ENCODE measurements around the gene STOML3. TPM values are rescaled to one million over a fixed set of nuclear protein-coding genes. Genes with fewer than 3 reads are reported as not detected.

The STOML3 gene
- total RNA-seq, 1 donor from 2014 or later = 0.21 TPM

- Mint-ChIP-seq H3K27ac (no peak overlapping the region), H3K4me3 (no peak overlapping the region), H3K27me3 (ENCODE audit: insufficient read depth, low read depth) (peaks cover 2% of the 10 kb centered on the region), H3K36me3 (peaks cover 9% of the 10 kb centered on the region), H3K4me1 (peaks cover 31% of the 10 kb centered on the region), H3K9me3 (no peaks in the 10 kb centered on the region)
- Histone ChIP-seq H4K20me1 (ENCODE audit: low read depth) (peaks cover 69% of the 10 kb centered on the region), H3K27ac (no peak overlapping the region), H3K36me3 (peaks cover 8% of the 10 kb centered on the region), H3K4me3 (no peak overlapping the region), H3K4me1 (peaks cover 20% of the 10 kb centered on the region), H3F3A (ENCODE audit: low read depth) (no peaks in the 10 kb centered on the region), H3K9ac (no peak overlapping the region), H2AFZ (replicated peaks) (no peak overlapping the region), H3K27me3 (no peaks in the 10 kb centered on the region), H3K9me3 (ENCODE audit: low read depth) (no peaks in the 10 kb centered on the region), H3K4me2 (no peak overlapping the region), H3K79me2 (ENCODE audit: low read depth) (peaks cover 98% of the 10 kb centered on the region)
- DNase-seq (ENCODE audit: low spot score) = no peak
- TF ChIP-seq CTCF (IDR thresholded peaks at IDR 0.05) (no peak), EZH2phosphoT487 (IDR thresholded peaks at IDR 0.05) (no peak), EZH2 (IDR thresholded peaks at IDR 0.05) (no peak)
These were observed 41.5 kb upstream of the STOML3 start for GRCh38 chr13:39032150-39032549.

DNA sequence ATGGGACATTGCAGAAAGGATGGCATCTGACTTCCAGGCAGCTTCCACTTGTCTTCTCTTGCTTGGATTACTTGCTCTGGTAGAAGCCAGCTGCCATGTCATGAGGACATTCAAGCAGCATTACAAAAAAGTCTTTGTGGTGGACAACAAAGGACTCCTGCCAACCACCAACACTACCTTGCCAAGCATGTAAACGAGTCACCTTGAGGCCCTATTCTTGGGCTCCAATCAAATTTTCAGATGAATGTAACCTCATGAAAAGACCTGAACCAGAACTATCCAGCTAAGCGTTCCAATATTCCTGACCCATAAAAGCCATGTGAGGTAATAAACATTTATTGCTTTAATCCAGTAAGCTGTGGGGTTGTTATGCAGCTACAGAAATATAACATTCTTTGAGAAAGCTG, 34.8 kb upstream of the STOML3 start:
- H3K4me3 ChIP-seq = no peak overlapping the region
- no peaks in the 10 kb centered on the region for H3K27me3 Mint-ChIP-seq (ENCODE audit: insufficient read depth, low read depth)
- H3K4me1 Mint-ChIP-seq = no peaks in the 10 kb centered on the region

GRCh38 chr13:39023761-39024160, 33.1 kb upstream of the STOML3 start:
- no peak for TF ChIP-seq EZH2 (IDR thresholded peaks at IDR 0.05)
- TF ChIP-seq CTCF (IDR thresholded peaks at IDR 0.05) = no peak
- no peak for TF ChIP-seq EZH2phosphoT487 (IDR thresholded peaks at IDR 0.05)
- H3K4me1 Mint-ChIP-seq = no peaks in the 10 kb centered on the region
- H3K79me2 ChIP-seq (ENCODE audit: low read depth) = peaks cover 16% of the 10 kb centered on the region
- no peaks in the 10 kb centered on the region for H3K9me3 ChIP-seq (ENCODE audit: low read depth)
- no peak overlapping the region for H2AFZ ChIP-seq (replicated peaks)
- peaks cover 34% of the 10 kb centered on the region for H3K36me3 ChIP-seq
- no peaks in the 10 kb centered on the region for H3K27me3 ChIP-seq
- peaks cover 4% of the 10 kb centered on the region for H3F3A ChIP-seq (ENCODE audit: low read depth)
- no peak overlapping the region for H3K4me3 Mint-ChIP-seq
- H3K9me3 Mint-ChIP-seq = no peaks in the 10 kb centered on the region
- H3K4me3 ChIP-seq = no peak overlapping the region
- no peaks in the 10 kb centered on the region for H3K27me3 Mint-ChIP-seq (ENCODE audit: insufficient read depth, low read depth)
- H3K27ac ChIP-seq = peak overlapping the region; percentile 36
- H3K9ac ChIP-seq = no peak overlapping the region
- H3K27ac Mint-ChIP-seq = no peak overlapping the region
- peaks cover 32% of the 10 kb centered on the region for H3K4me1 ChIP-seq
- peaks cover 33% of the 10 kb centered on the region for H3K36me3 Mint-ChIP-seq
- no peak for DNase-seq (ENCODE audit: low spot score)
- H3K4me2 ChIP-seq = no peak overlapping the region
- H4K20me1 ChIP-seq (ENCODE audit: low read depth) = peaks cover 5% of the 10 kb centered on the region

More for the DNA sequence above, 34.8 kb upstream of the STOML3 start:
- Histone ChIP-seq H4K20me1 (ENCODE audit: low read depth) (peaks cover 8% of the 10 kb centered on the region), H3F3A (ENCODE audit: low read depth) (no peaks in the 10 kb centered on the region), H2AFZ (replicated peaks) (no peak overlapping the region), H3K9me3 (ENCODE audit: low read depth) (no peaks in the 10 kb centered on the region), H3K27me3 (no peaks in the 10 kb centered on the region), H3K79me2 (ENCODE audit: low read depth) (peaks cover 33% of the 10 kb centered on the region), H3K36me3 (peaks cover 38% of the 10 kb centered on the region), H3K4me2 (peak overlapping the region; percentile 1), H3K4me1 (peaks cover 32% of the 10 kb centered on the region), H3K27ac (no peak overlapping the region), H3K9ac (no peak overlapping the region)
- TF ChIP-seq EZH2 (IDR thresholded peaks at IDR 0.05) (no peak), EZH2phosphoT487 (IDR thresholded peaks at IDR 0.05) (no peak), CTCF (IDR thresholded peaks at IDR 0.05) (no peak)
- Mint-ChIP-seq H3K27ac (no peak overlapping the region), H3K4me3 (no peak overlapping the region), H3K9me3 (no peaks in the 10 kb centered on the region), H3K36me3 (peaks cover 35% of the 10 kb centered on the region)
- DNase-seq (ENCODE audit: low spot score) = no peak

Measured in neural progenitor cell (in vitro differentiated cells).